Measurements from ENCODE around the gene DCBLD1. TPM values are rescaled to one million over a fixed set of nuclear protein-coding genes. Genes with fewer than 3 reads are reported as not detected.

Gene DCBLD1
- total and polyA plus RNA-seq, 2 of the 4 experiments (the other 2 are of a cell fraction): 21.1 to 27.8 TPM

DNA sequence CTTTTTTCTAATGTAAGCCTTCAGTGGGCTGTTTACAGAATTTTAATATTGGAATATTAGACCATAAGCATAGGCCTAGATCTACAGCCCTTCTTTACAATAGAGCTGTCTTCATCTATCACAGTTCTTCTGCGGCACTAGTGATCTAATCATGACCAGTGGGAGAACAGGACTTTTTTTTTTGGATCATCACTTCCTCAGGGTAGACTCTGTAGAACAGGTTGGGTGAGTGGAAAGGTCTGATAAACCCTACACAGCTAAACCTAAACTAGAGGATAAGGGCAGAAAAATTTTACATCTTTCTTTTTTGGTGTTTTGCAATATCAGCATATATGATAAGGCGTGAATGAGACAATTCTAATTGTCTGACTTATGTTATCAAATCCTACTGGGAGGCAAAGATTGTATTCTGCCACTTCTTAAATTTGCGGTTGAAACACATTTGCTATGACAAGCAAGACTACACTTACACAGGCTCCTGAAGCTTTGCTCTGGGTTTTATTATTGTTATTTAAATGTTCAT, 67.7 kb downstream of the DCBLD1 start:
- Histone ChIP-seq H2AK9ac (replicated peaks; ENCODE audit: low read depth, low read length, poor library complexity) (no peak overlapping the region), H2BK5ac (ENCODE audit: low read depth, low read length, poor library complexity, severe bottlenecking) (no peak overlapping the region), H3K4me1 (ENCODE audit: control insufficient read depth, insufficient read depth, low read length) (peaks cover 19% of the 10 kb centered on the region), H3K4me3 (ENCODE audit: insufficient read depth, low read depth, low read length) (no peak overlapping the region), H3K18ac (ENCODE audit: low read depth, low read length) (peak overlapping the region; percentile 27; the same call in 1 of the 2 replicates), H3K23ac (ENCODE audit: low read depth, low read length) (no peak overlapping the region), H2AK5ac (ENCODE audit: low read depth, low read length) (no peak overlapping the region), H3K27ac (ENCODE audit: insufficient read depth, low read length) (no peak overlapping the region), H3K4ac (ENCODE audit: low read depth, low read length) (no peak overlapping the region), H4K5ac (ENCODE audit: low read depth, low read length) (peak overlapping the region; percentile 10; the same call in 1 of the 2 replicates), H3K14ac (replicated peaks; ENCODE audit: low read depth, low read length) (no peak overlapping the region), H2BK15ac (ENCODE audit: low read depth, low read length) (no peak overlapping the region), H4K20me1 (ENCODE audit: insufficient read depth, low read length) (peaks cover 4% of the 10 kb centered on the region; the same call in 1 of the 2 replicates), H3K9me3 (ENCODE audit: control insufficient read depth, insufficient read depth, low read length) (no peaks in the 10 kb centered on the region), H3K79me1 (ENCODE audit: low read depth in 1 of 2, low read length in 2 of 2) (peaks cover 0 to 39% of the 10 kb centered on the region in 2 experiments; a peak in 2 of 4 replicates), H2AFZ (replicated peaks; ENCODE audit: low read length, poor library complexity) (no peak overlapping the region), H3K4me2 (ENCODE audit: low read depth, low read length) (no peak overlapping the region), H4K91ac (ENCODE audit: insufficient read depth, low read depth, low read length) (no peak overlapping the region), H2BK20ac (ENCODE audit: low read depth, low read length) (0 out of 2 replicates have a peak overlapping the region, but pooled peaks have one; percentile 47), H3K56ac (ENCODE audit: extremely low read depth, insufficient read depth, low read length) (no peak overlapping the region), H3K27me3 (ENCODE audit: control insufficient read depth, insufficient read depth, low read length) (no peaks in the 10 kb centered on the region), H3K9me1 (ENCODE audit: insufficient read depth, low read length) (peaks cover 11% of the 10 kb centered on the region), H2BK120ac (ENCODE audit: low read depth, low read length) (0 out of 2 replicates have a peak overlapping the region, but pooled peaks have one; percentile 28), H4K8ac (ENCODE audit: low read depth in 2 of 2, low read length in 2 of 2) (no peak overlapping the region), H3K9ac (ENCODE audit: low read depth, low read length) (no peak overlapping the region), H3K36me3 (ENCODE audit: control insufficient read depth, insufficient read depth, low read length) (peaks cover 14% of the 10 kb centered on the region)
- in situ Hi-C loops (cut with MboI; ENCODE audit: low sequenced_read_pairs) (loop anchor here (5.0 kb wide), 1 partner anchor 103 kb away; no protein-coding TSS in a partner anchor), intact Hi-C loops (cut with micrococcal nuclease) (no loop called here), dilution Hi-C loops (cut with HindIII; ENCODE audit: low sequenced_read_pairs, unreplicated experiment) (no loop called here)
- ATAC-seq (ENCODE audit: low read depth): no peak
- WGBS, 2 experiments (ENCODE audit: extremely low coverage in 2 of 2, insufficient read length in 1 of 2): no CpG with 5 or more reads among the region's 3 CpGs
- no peak for DNase-seq
- BruUV-seq (replicated peaks): no TSS peak
- CTCF ChIA-PET: interaction anchor here (1.7 kb wide), 1 partner anchor 100 kb away, joined by 4 read pairs; no protein-coding TSS in a partner anchor
- POLR2A ChIA-PET (ENCODE audit: unreplicated experiment): no interaction called here
- TF ChIP-seq MAFK (IDR thresholded peaks at IDR 0.05; ENCODE audit: low read depth, low read length): peak; percentile 96
- TF ChIP-seq, protein P1, sequence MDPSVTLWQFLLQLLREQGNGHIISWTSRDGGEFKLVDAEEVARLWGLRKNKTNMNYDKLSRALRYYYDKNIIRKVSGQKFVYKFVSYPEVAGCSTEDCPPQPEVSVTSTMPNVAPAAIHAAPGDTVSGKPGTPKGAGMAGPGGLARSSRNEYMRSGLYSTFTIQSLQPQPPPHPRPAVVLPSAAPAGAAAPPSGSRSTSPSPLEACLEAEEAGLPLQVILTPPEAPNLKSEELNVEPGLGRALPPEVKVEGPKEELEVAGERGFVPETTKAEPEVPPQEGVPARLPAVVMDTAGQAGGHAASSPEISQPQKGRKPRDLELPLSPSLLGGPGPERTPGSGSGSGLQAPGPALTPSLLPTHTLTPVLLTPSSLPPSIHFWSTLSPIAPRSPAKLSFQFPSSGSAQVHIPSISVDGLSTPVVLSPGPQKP (IDR thresholded peaks at IDR 0.05; ENCODE audit: borderline replicate concordance, low read depth, low read length): no peak
